H9 (cell line): Measurements from ENCODE around the gene C19orf73. TPM values are rescaled to one million over a fixed set of nuclear protein-coding genes. Genes with fewer than 3 reads are reported as not detected.

Source experiments
- DNase-seq: peaks from one replicate; pipeline ENCODE4 v3.0.0-alpha.2; 2017
- H2AFZ ChIP-seq: one replicate; pipeline ENCODE4 v1.6.1; 2013; ENCODE audit warnings: mild to moderate bottlenecking, low read length, control low read depth, moderate library complexity
- H2AK5ac ChIP-seq: 2 replicates; pipeline ENCODE4 v1.6.1; 2013; ENCODE audit warnings: low read length, control low read depth, mixed read lengths; ENCODE audit not compliant: insufficient read length
- H2BK120ac ChIP-seq: one replicate; pipeline ENCODE4 v1.6.1; 2013; ENCODE audit warnings: low read depth, mild to moderate bottlenecking, low read length, control low read depth, inconsistent platforms; ENCODE audit not compliant: poor library complexity, severe bottlenecking
- H2BK12ac ChIP-seq: 2 replicates; pipeline ENCODE4 v1.6.1; 2013; ENCODE audit warnings: low read length, control low read depth, mixed read lengths, low read depth; ENCODE audit not compliant: insufficient read length
- H2BK15ac ChIP-seq: 2 replicates; pipeline ENCODE4 v1.6.1; 2013; ENCODE audit warnings: low read depth, low read length, control low read depth
- H2BK20ac ChIP-seq: one replicate; pipeline ENCODE4 v1.6.1; 2013; ENCODE audit warnings: low read depth, mild to moderate bottlenecking, low read length, control low read depth, inconsistent platforms; ENCODE audit not compliant: poor library complexity, severe bottlenecking
- H2BK5ac ChIP-seq: 2 replicates; pipeline ENCODE4 v1.6.1; 2013; ENCODE audit warnings: low read length, control low read depth, mixed read lengths; ENCODE audit not compliant: insufficient read length
- H3K14ac ChIP-seq: 2 replicates; pipeline ENCODE4 v1.6.1; 2013; ENCODE audit warnings: low read length, control low read depth; ENCODE audit not compliant: insufficient read depth
- H3K18ac ChIP-seq: 2 replicates; pipeline ENCODE4 v1.6.1; 2013; ENCODE audit warnings: low read depth, mild to moderate bottlenecking, mixed read lengths, low read length, control low read depth; ENCODE audit not compliant: insufficient read length
- H3K23ac ChIP-seq: 2 replicates; pipeline ENCODE4 v1.6.1; 2013; ENCODE audit warnings: low read length, control low read depth, mixed read lengths, low read depth; ENCODE audit not compliant: insufficient read length
- H3K23me2 ChIP-seq: 2 replicates; pipeline ENCODE4 v1.6.1; 2013; ENCODE audit warnings: low read depth, mild to moderate bottlenecking, mixed read lengths, low read length, control low read depth; ENCODE audit not compliant: insufficient read length, poor library complexity, severe bottlenecking
- H3K27ac ChIP-seq: 2 replicates; pipeline ENCODE4 v1.5.1; 2013; ENCODE audit warnings: low read length, control low read depth, mixed read lengths, low read depth; ENCODE audit not compliant: insufficient read length
- H3K27me3 ChIP-seq: 2 replicates; pipeline ENCODE4 v1.6.1; 2013; ENCODE audit warnings: low read length, control low read depth, inconsistent platforms; ENCODE audit not compliant: insufficient read depth
- H3K4ac ChIP-seq: 2 replicates; pipeline ENCODE4 v1.6.1; 2013; ENCODE audit warnings: low read depth, mild to moderate bottlenecking, control low read depth, inconsistent platforms, low read length, moderate library complexity
- H3K4me1 ChIP-seq: 2 replicates; pipeline ENCODE4 v1.6.1; 2013; ENCODE audit warnings: low read length, control low read depth, inconsistent platforms; ENCODE audit not compliant: insufficient read depth
- H3K4me2 ChIP-seq: 2 replicates; pipeline ENCODE4 v1.6.1; 2013; ENCODE audit warnings: low read length, control low read depth, mixed read lengths; ENCODE audit not compliant: insufficient read length, insufficient read depth
- H3K56ac ChIP-seq: 2 replicates; pipeline ENCODE4 v1.6.1; 2013; ENCODE audit warnings: low read depth, mild to moderate bottlenecking, mixed read lengths, low read length, control low read depth; ENCODE audit not compliant: insufficient read length
- H3K79me1 ChIP-seq: 2 replicates; pipeline ENCODE4 v1.6.1; 2013; ENCODE audit warnings: low read depth, mild to moderate bottlenecking, moderate library complexity, low read length, control low read depth, inconsistent platforms; ENCODE audit not compliant: insufficient read depth, poor library complexity, severe bottlenecking
- H3K79me2 ChIP-seq: 2 replicates; pipeline ENCODE4 v1.6.1; 2013; ENCODE audit warnings: low read length, control low read depth, inconsistent platforms; ENCODE audit not compliant: insufficient read depth
- H3K9ac ChIP-seq: 2 replicates; pipeline ENCODE4 v1.6.1; 2013; ENCODE audit warnings: low read length, control low read depth, mixed read lengths; ENCODE audit not compliant: insufficient read length; ENCODE audit errors: extremely low read depth
- H3K9me3 ChIP-seq: one replicate; pipeline ENCODE4 v1.6.1; 2013; ENCODE audit warnings: low read depth, low read length, inconsistent platforms; ENCODE audit not compliant: control insufficient read depth
- H3T11ph ChIP-seq: one replicate; pipeline ENCODE4 v1.6.1; 2013; ENCODE audit warnings: mild to moderate bottlenecking, low read length, control low read depth, inconsistent platforms
- H4K20me1 ChIP-seq: one replicate; pipeline ENCODE4 v1.6.1; 2013; ENCODE audit not compliant: control insufficient read depth, insufficient read length, insufficient read depth
- H4K5ac ChIP-seq: 2 replicates; pipeline ENCODE4 v1.6.1; 2013; ENCODE audit warnings: low read depth, mild to moderate bottlenecking, mixed read lengths, low read length, control low read depth; ENCODE audit not compliant: insufficient read length
- H4K8ac ChIP-seq: replicated peaks from 2 replicates; pipeline ENCODE4 v1.6.1; 2013; ENCODE audit warnings: low read length, control low read depth, mixed read lengths, low read depth; ENCODE audit not compliant: insufficient read length
- H4K91ac ChIP-seq: 2 replicates; pipeline ENCODE4 v1.6.1; 2013; ENCODE audit warnings: low read depth, mild to moderate bottlenecking, moderate library complexity, mixed read lengths, low read length, control low read depth; ENCODE audit not compliant: insufficient read length
- H3K27ac Mint-ChIP-seq, 3 experiments: 2 replicates in 2 of 3; 3 replicates in 1 of 3; pipeline ENCODE4 v1.8.0; 2020 to 2021; ENCODE audit warnings: mixed read lengths in 3 of 3, mild to moderate bottlenecking in 1 of 3, moderate library complexity in 1 of 3
- H3K27me3 Mint-ChIP-seq: 2 replicates; pipeline ENCODE4 v1.8.0; 2021; ENCODE audit warnings: low read depth, mild to moderate bottlenecking, moderate library complexity, mixed read lengths
- H3K36me3 Mint-ChIP-seq, 3 experiments: 2 replicates in 2 of 3; 3 replicates in 1 of 3; pipeline ENCODE4 v1.8.0; 2020 to 2021; ENCODE audit warnings: low read depth in 3 of 3, mixed read lengths in 3 of 3; ENCODE audit not compliant: insufficient read depth in 1 of 3
- H3K4me1 Mint-ChIP-seq, 2 experiments: 2 replicates each; pipeline ENCODE4 v1.8.0; 2020; ENCODE audit warnings: mixed read lengths in 2 of 2
- H3K4me3 Mint-ChIP-seq, 2 experiments: 2 replicates in 1 of 2; 3 replicates in 1 of 2; pipeline ENCODE4 v1.8.0; 2020 to 2021; ENCODE audit warnings: mild to moderate bottlenecking in 2 of 2, mixed read lengths in 2 of 2, moderate library complexity in 1 of 2
- H3K9me3 Mint-ChIP-seq, 2 experiments: 2 replicates in 1 of 2; 3 replicates in 1 of 2; pipeline ENCODE4 v1.8.0; 2020; ENCODE audit warnings: mild to moderate bottlenecking in 2 of 2, mixed read lengths in 2 of 2, moderate library complexity in 1 of 2
- CTCF ChIP-seq: fragments of 200-600 bp; sonication (generic); conservative IDR thresholded peaks from 3 replicates; pipeline ENCODE4 v1.8.0; 2021; ENCODE audit warnings: antibody characterized with exemption, mild to moderate bottlenecking
- WGBS: extraction: QIAGEN DNeasy Blood & Tissue Kit; methylation state at CpG from one replicate; pipeline ENCODE4 v1.1.7; 2013; ENCODE audit warnings: missing lambda C conversion rate, low lambda C conversion rate, mixed read lengths; ENCODE audit not compliant: insufficient read length; ENCODE audit errors: extremely low coverage; 5-methylcytosine and 5-hydroxymethylcytosine counted together
- total RNA-seq: library from RNA; stranded (reverse); gene quantifications from 2 replicates; pipeline ENCODE4 v1.2.1, GENCODE V29; 2021

The C19orf73 gene
- total RNA-seq, 1 experiment from 2014 or later: 1.1 TPM

GRCh38 chr19:49148784-49149651, 30.1 kb upstream of the C19orf73 start:
- Histone ChIP-seq H2AFZ (no peak overlapping the region), H4K5ac (no peak overlapping the region), H2AK5ac (no peak overlapping the region), H3K23me2 (peaks cover 17% of the 10 kb centered on the region), H3K79me2 (no peaks in the 10 kb centered on the region), H3K4me1 (no peaks in the 10 kb centered on the region), H3K27me3 (no peaks in the 10 kb centered on the region; the same call in 1 of the 2 replicates), H3K18ac (peak overlapping the region; percentile 5), H3K9me3 (no peaks in the 10 kb centered on the region), H2BK120ac (no peak overlapping the region), H3K23ac (no peak overlapping the region), H3T11ph (no peak overlapping the region), H3K4me2 (peak overlapping the region; percentile 57), H3K27ac (no peak overlapping the region), H3K56ac (no peak overlapping the region), H2BK20ac (no peak overlapping the region), H2BK12ac (no peak overlapping the region), H3K9ac (peak overlapping the region; percentile 5), H4K8ac (no peak overlapping the region), H3K79me1 (no peaks in the 10 kb centered on the region), H2BK5ac (no peak overlapping the region), H3K4ac (no peak overlapping the region), H2BK15ac (no peak overlapping the region), H4K20me1 (no peaks in the 10 kb centered on the region), H3K14ac (no peak overlapping the region), H4K91ac (no peak overlapping the region)
- Mint-ChIP-seq H3K9me3 (no peaks in the 10 kb centered on the region; a peak in 1 of 5 replicates), H3K27me3 (peaks cover 21% of the 10 kb centered on the region), H3K4me3 (peak overlapping the region; percentile 87 to 96), H3K36me3 (peaks cover 0 to 5% (median 0%) of the 10 kb centered on the region in 3 experiments; a peak in 3 of 7 replicates), H3K27ac (peak overlapping the region in 2 of 3 experiments; percentile 90 to 96; a peak in 6 of 7 replicates), H3K4me1 (peaks cover 21 to 47% of the 10 kb centered on the region in 2 experiments)
- WGBS: no CpG with 5 or more reads among the region's 49 CpGs
- no peak for TF ChIP-seq CTCF
- DNase-seq: peak; percentile 99
